Daoy (cell line): ENCODE measurements around the gene PPM1L. TPM values are rescaled to one million over a fixed set of nuclear protein-coding genes. Genes with fewer than 3 reads are reported as not detected.

Experiments used
- DNase-seq: peaks from one replicate; pipeline ENCODE4 v3.0.0-alpha.2; 2015; ENCODE audit warnings: low read depth
- total RNA-seq: library from RNA; depleted of rRNA; stranded (reverse); fragments of >200 nt; shearing (Covaris generic); gene quantifications from 2 replicates; pipeline ENCODE4 v1.2.3, GENCODE V29; 2014

The PPM1L gene
- total RNA-seq, 1 experiment from 2014 or later: 6.8 TPM

DNA sequence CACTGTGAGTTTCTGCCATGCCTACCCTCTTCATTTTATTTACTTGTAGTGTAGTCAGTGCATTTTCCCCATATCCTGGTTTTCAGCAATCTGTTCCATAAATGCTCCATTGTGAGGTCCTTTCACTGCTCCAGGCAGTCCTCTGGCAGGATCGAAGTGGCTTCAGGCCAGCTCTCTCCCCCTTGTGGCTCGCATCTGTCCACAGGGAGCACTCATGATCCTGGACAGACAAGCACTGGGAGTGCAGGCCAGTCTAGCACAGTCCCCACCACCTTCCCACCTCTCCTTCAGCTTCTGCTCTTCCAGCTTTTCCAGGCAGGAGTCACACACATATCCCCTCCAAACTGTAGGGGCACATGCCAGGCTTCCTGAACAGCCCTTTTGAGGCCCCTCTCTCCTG, 173.6 kb downstream of the PPM1L start:
- peak; percentile 26 for DNase-seq

GRCh38 chr3:160931474-160931873, 175.4 kb downstream of the PPM1L start:
- no peak for DNase-seq

GRCh38 chr3:160935413-160936095, 179.5 kb downstream of the PPM1L start:
- DNase-seq: no peak

- DNase-seq: peak; percentile 67
These were observed 186.0 kb downstream of the PPM1L start for GRCh38 chr3:160941885-160942494.

DNA sequence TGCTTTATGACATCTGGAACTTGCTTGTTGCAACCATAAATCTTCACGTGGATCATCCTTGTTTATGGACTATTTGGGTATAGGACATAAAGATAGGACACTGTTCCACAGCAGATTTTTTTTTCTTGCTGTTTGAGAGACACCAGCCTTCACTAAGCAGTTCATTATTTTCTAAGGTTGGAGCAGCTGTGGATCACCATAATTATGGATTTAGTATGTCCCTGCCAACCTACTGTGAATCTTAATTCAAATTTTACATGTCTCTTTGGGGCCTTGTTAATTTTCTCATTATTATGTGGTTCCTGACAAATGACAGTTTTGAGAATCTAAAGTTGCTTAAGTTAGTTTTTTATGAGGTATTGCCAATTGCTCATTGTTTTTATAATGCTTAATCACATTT, 188.0 kb downstream of the PPM1L start:
- DNase-seq: no peak

GRCh38 chr3:160945336-160945735, 189.3 kb downstream of the PPM1L start:
- no peak for DNase-seq

GRCh38 chr3:160948273-160948672, 192.2 kb downstream of the PPM1L start:
- DNase-seq: no peak

DNA sequence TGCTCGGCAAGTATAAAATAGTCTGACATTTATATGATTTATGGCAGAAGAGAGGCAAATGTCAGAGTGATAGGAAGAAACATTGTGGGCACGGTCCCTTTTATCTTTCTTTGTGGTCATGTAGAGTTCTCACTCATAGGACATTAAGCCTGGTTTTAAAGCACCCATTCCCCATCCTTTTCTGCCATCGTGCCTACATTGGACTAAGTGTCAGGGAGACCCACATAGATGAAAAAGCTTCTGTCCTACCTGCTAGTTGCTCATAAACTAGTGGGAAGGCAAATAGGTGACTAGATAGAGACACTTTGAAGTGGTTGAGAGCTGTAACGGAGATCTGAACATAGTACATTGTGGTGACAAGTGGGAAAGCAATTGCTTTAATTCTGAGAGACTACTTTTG, 193.4 kb downstream of the PPM1L start:
- no peak for DNase-seq

DNA sequence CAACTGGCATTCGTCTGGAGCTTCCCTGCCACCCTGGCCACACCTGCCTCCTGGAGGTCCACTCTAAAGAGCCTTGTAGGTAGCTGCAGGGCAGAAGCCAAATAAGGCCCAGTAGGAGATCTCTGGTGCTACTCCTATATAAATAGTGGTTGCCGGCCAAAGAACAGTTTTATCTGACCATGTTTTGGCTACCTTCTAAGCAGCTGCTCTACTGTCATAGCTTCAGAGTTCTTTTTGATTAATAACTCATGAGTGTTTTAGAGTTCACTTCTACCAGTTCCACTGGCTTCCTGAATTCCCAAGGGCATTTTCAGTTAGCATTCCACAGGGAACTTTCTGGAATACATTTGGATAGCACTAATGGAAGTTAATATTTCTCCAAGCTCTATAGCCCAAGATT, 194.5 kb downstream of the PPM1L start:
- DNase-seq: no peak

- DNase-seq: no peak
These were observed 194.9 kb downstream of the PPM1L start for GRCh38 chr3:160950954-160951353.

GRCh38 chr3:160951642-160952487, 195.8 kb downstream of the PPM1L start:
- DNase-seq: no peak

- no peak for DNase-seq
These were observed 197.7 kb downstream of the PPM1L start for GRCh38 chr3:160953686-160954085.

GRCh38 chr3:160956785-160957184, 200.8 kb downstream of the PPM1L start:
- DNase-seq: peak; percentile 7

- DNase-seq: no peak
These were observed 204.5 kb downstream of the PPM1L start for GRCh38 chr3:160960568-160960967.

DNA sequence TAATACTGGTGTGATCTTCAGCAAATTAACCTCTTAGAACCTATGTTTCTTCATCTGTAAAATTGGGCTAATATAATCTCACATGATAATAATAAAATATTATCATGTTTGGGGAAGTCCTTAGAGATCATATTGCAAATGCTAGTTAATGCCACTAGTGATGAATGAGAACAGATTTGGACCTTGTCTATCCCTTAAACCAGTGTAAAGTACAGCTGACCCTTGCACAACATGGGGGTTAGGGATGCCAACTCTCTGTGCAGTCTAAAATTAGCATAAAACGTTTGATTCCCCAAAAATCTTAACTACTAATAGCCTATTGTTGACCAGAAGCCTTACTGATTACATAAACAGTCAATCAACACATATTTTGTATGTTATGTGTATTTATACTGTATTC, 207.9 kb downstream of the PPM1L start:
- no peak for DNase-seq

DNA sequence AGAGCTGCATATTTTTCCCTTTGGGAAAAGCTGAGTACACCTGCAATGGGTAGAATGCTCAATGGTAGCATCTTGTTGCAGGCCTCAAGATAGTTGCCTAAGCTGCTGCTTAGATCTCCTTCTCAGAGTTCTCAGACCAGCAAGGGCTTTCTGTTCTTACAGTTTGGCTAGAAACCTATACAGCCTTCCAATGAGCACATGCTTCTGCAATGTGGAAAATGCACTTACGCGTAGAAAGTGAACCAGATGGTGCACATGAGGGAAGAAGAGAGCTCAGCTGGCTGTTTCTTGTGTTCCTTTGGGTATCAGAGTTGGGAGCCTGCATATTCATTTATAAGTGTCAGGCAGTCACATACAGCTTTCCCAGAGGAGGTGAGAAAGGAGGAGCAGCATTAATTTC, 212.7 kb downstream of the PPM1L start:
- no peak for DNase-seq

DNA sequence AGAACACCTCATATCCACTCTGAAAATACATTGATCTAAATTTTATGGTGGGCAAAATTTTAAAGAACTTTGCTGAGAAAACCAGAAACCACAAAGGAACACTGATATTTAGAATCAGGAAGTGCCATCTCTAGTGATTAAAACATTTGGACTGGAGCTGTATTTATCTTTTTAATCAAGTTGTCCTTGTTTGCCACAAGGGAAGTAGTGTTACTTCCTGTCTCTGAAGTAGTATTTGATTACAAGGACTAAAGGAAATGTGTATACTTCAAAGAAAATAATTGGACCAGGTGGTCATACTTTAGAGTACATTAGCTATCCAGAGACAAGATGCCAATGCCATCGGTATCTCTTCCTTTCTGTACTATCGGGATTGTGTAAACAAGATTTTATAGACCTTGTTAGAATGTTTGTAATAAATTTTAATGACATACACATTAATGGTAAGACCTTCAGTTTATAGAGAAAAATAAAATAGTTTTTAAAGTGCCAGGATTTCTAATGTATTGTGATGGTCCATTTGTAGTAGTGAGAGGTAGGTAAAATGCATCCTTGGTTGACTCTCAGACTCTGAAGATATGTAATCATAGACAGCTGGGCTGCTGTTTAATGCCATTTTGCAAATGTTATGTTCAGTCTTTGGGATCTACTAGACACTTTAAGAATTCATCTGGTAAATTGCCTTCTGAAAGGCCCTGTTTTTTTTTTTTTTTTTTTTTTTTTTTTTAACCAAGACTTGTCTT, 217.2 kb downstream of the PPM1L start:
- DNase-seq: no peak

DNA sequence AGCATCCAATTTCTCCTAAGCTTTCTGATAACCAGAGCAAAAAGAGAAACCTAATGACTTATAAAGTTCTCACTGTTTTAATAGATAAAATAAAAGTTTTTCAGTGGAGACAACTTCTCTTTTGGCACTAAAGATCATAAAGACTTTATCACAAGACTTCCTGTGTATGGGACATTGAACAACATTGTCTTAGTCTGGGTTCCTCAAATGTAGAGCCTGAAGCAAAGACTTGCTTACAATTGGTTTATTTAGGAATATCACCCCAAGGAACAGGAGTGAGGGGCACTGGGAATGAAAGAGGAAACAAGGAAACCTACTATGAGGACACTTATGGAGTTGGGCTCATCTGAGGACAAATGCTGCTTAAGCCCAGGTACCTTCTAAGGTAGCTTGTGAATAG, 221.7 kb downstream of the PPM1L start:
- no peak for DNase-seq

DNA sequence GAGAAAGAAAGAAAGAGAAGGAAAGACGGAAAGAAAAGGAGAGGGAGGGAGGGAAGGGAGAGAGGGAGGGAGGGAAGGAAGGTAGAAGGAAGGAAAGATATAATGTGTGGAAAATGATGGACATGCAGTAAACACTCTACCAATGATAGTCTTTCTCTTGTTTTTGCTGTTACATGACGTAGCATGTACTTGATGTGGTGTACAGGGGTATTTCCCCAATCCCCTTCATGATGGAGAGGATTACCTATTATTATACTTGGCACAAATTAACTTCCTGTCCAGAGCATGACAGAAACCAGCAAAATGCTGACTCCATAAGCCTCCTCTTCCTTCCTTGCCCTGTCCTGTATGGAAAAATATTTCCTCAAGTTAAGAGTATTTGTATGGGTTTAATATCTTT, 224.7 kb downstream of the PPM1L start:
- no peak for DNase-seq

DNA sequence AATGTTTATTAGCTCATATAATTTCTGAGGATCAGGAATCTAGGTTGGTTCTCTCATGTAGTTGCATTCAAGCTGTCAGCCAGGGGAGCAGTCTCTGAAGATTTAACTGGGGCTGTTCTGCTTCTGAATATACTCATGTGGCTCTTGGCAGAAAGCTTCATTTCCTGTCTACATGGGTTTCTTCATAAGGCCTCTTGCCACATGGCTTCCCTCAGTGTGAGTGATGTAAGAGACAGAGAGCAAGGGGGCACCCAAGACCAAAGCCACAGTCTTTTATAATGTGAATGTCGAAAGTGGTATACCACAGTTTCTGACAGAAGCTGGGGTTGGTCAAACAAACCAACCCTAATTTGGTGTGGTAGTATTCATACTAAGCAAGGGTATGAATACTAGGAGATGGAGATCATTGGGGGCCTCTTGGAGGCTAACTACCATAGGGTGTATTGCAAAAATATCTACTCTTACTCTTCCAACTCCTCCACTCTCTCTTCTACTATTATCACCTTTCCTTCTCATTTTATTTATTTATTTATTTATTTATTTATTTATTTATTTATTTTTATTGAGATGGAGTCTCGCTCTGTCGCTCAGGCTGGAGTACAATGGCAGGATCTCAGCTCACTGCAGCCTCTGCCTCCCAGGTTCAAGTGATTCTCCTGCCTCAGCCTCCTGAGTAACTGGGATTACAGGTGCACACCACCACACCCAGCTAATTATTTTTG, 225.3 kb downstream of the PPM1L start:
- no peak for DNase-seq

- DNase-seq: no peak
These were observed 226.5 kb downstream of the PPM1L start for GRCh38 chr3:160982491-160982890.
